HG03558 (cell line): ENCODE measurements around the gene KCTD1.

Experiments
- ATAC-seq: cut with Tn5 transposase; IDR thresholded peaks from one replicate; pipeline ENCODE4 v1.9.1; 2021; ENCODE audit warnings: moderate number of reproducible peaks; ENCODE audit not compliant: unreplicated experiment; ENCODE audit errors: extremely low read depth

KCTD1 gene

DNA sequence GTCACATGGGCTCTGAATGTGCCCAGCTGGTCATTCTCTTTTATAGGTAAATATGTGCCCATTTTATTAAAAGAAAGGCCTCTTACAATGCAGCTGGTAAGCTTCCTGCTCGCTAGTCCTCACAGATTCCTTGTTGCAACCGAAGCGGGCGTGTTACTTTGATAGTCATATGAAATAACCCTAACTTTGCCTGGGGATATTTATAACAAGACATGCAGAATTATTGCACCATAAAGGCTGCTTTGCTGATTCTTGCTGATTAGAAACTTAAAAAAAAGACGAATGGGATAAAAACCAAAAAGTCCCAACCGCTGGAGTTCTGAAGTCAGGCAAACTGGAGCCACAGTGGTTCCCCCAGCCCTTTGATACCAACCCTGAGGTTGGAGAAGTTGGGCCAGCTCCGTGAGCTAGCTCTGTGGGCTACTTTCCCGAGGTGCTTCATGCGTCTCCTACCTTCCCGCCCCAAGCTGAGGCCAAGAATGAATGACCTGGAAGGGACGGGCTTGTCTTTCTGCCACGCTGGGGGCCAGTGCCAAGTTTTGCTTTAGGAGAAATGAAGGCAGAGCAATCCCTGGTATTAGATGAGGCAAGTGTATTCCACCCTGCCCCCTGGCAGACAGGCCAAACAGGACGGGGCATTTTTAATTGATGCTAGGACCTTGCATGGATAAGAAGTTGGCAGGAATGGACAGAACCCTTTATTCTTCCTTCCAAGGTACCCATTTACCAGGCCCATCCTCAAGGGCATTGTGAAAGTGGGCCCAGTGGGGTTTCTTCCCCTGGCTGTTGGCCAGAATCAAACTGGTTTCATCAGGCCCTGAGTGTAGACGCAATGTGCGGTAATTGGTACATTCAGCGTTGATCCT lies 140.4 kb downstream of the KCTD1 start:
- ATAC-seq = no peak

DNA sequence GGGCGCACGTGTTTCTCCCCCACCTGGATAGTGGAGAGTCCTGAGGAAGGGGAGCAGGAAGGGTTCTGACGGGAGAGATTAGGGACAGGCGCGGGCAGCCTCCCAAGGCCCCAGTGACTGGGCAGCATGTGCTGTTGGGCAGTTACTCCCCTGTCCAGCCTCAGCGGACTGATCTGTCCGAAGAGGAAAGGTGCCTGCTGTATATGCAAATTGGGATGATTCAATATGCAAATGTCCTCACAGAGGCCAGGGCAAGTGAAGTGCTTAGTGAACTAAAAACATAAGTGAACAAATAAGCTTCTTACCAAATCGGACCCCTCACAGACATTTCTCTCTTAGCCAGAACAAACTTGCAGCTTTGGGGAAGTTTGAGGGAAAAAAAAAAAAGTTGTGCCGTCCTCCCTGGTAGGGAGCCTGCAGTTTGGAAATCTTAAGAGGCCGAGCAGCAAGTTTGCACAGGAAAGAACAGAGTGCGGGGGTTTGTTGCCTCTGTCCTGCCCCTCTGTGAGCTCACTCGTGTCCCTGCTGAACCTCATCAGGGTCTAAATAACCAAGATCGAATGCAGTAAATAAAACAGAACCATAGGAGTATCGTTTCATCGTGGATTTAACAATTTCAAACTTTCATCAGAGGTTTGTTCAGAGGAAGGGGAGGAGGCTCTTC lies 141.4 kb downstream of the KCTD1 start:
- no peak for ATAC-seq

DNA sequence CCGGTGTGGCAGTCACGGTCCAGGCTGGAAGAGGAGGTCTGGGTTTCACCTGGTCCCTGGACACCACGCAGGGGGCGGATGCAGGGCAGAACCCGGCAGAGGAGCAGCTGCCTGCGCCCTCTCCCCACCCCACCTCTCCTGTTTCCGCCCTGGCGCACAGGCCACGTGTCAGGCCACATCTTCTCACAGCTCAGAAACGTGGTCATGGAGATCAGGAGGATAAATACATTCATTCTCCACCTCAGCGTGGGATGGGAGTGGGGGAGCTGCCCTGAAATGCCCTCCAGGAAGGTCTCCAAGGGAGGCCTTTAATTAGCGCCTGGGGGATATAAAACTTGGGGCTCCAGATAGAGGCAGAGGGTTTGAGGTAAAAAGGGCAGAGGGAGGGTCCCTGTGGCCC lies 142.0 kb downstream of the KCTD1 start:
- no peak for ATAC-seq

DNA sequence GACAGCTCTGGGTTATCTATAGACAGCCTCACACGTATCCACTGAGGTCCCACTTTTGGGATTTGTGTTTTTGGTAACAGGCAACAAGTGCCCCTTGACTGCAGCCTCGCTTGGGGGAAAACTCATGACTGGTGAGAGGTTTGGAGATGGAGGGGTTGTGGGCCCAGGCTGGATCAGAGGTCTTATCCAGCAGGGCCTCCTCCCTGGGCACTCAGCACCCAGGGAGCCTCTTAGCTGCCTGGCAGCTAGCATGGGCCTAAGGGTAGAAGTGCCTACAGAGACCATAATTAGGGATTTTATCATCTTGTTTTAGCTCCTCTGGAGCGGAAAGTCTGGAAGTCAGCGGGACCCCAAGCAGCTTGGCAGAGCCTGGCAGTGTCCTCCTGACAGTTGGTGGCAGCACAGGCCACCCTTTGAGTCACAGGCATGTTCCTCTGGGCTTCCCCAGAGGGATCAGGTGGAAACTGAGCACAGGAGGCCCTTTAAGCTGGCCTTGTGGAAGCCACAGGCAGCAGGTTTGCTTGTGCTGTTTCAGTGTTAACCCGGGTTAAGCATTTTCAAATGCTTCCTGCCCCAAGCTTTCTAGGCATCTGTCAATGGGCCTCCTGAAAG lies 143.1 kb downstream of the KCTD1 start:
- ATAC-seq = peak; percentile 71
